ENCODE results near the gene HADH.

DNA sequence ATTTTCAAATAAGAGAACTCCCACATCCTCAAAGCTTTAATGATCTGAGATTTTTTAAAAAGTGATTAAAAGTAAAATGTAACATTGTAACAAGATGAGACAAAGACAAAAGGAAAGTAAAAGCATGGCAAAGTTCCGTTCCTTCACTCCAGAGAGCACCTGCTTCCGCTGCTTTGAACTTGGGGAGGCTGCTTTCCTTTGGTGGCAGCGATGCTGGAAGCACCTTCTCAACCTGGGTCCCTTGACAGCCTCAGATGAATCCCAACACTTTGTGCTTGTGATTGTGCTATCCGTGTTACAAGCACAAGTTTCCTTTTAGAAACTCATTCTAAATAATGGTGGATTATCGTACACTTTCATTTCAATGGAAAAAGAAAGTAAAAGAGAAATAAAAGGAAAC, 59.7 kb downstream of the HADH start:
- TF ChIP-seq, protein P1, sequence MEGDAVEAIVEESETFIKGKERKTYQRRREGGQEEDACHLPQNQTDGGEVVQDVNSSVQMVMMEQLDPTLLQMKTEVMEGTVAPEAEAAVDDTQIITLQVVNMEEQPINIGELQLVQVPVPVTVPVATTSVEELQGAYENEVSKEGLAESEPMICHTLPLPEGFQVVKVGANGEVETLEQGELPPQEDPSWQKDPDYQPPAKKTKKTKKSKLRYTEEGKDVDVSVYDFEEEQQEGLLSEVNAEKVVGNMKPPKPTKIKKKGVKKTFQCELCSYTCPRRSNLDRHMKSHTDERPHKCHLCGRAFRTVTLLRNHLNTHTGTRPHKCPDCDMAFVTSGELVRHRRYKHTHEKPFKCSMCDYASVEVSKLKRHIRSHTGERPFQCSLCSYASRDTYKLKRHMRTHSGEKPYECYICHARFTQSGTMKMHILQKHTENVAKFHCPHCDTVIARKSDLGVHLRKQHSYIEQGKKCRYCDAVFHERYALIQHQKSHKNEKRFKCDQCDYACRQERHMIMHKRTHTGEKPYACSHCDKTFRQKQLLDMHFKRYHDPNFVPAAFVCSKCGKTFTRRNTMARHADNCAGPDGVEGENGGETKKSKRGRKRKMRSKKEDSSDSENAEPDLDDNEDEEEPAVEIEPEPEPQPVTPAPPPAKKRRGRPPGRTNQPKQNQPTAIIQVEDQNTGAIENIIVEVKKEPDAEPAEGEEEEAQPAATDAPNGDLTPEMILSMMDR (IDR thresholded peaks at IDR 0.05): no peak
- TF ChIP-seq POLR2A (IDR thresholded peaks at IDR 0.05): no peak

Data from right lobe of liver (tissue), 4 donors.